GM23338 (cell line): ENCODE data around the gene RFFL. TPM values are rescaled to one million over a fixed set of nuclear protein-coding genes. Genes with fewer than 3 reads are reported as not detected.

ENCODE experiments used
- ATAC-seq: fragments of 200-7000 bp; cut with Tn5 transposase; 3 replicates; pipeline ENCODE4 v1.9.1; 2020
- DNase-seq: peaks from one replicate; pipeline ENCODE4 v3.0.0-alpha.2; 2015; ENCODE audit warnings: low spot score
- H2AFZ ChIP-seq: fragments of 200-600 bp; sonication (generic); 2 replicates; pipeline ENCODE4 v1.8.0; 2016; ENCODE audit warnings: antibody characterized with exemption, mild to moderate bottlenecking, moderate library complexity
- H3F3A ChIP-seq: fragments of 200-600 bp; sonication (generic); replicated peaks from 2 replicates; pipeline ENCODE4 v1.8.0; 2017; ENCODE audit warnings: antibody characterized with exemption, mixed run types, low read depth
- H3K27ac ChIP-seq: fragments of 200-600 bp; sonication (generic); 2 replicates; pipeline ENCODE4 v1.6.1; 2016; ENCODE audit warnings: low read depth
- H3K27me3 ChIP-seq: fragments of 200-600 bp; sonication (generic); 2 replicates; pipeline ENCODE4 v1.8.0; 2016; ENCODE audit warnings: mild to moderate bottlenecking, mixed run types, moderate library complexity; ENCODE audit not compliant: insufficient read depth
- H3K36me3 ChIP-seq: fragments of 200-600 bp; sonication (generic); 2 replicates; pipeline ENCODE4 v1.8.0; 2016; ENCODE audit warnings: mild to moderate bottlenecking; ENCODE audit not compliant: insufficient read depth
- H3K4me1 ChIP-seq: fragments of 200-600 bp; sonication (generic); 2 replicates; pipeline ENCODE4 v1.8.0; 2016; ENCODE audit warnings: mild to moderate bottlenecking, moderate library complexity; ENCODE audit not compliant: insufficient read depth
- H3K4me2 ChIP-seq: fragments of 200-600 bp; sonication (generic); 2 replicates; pipeline ENCODE4 v1.7.1; 2017; ENCODE audit warnings: mixed run types
- H3K4me3 ChIP-seq: fragments of 200-600 bp; sonication (generic); 2 replicates; pipeline ENCODE4 v1.6.1; 2016; ENCODE audit warnings: mixed run types
- H3K79me2 ChIP-seq: fragments of 200-600 bp; sonication (generic); replicated peaks from 2 replicates; pipeline ENCODE4 v1.8.0; 2017; ENCODE audit warnings: mild to moderate bottlenecking; ENCODE audit not compliant: insufficient read depth
- H3K9me2 ChIP-seq: fragments of 200-600 bp; sonication (generic); 2 replicates; pipeline ENCODE4 v1.8.0; 2017; ENCODE audit not compliant: insufficient read depth
- H4K20me1 ChIP-seq: fragments of 200-600 bp; sonication (generic); replicated peaks from 2 replicates; pipeline ENCODE4 v1.8.0; 2017; ENCODE audit warnings: mild to moderate bottlenecking; ENCODE audit not compliant: insufficient read depth
- H3K27ac Mint-ChIP-seq: 2 replicates; pipeline ENCODE4 v1.8.0; 2020; ENCODE audit warnings: inconsistent platforms, mild to moderate bottlenecking, moderate library complexity, mixed read lengths
- H3K27me3 Mint-ChIP-seq: 3 replicates; pipeline ENCODE4 v1.8.0; 2022; ENCODE audit warnings: low read depth, mild to moderate bottlenecking, moderate library complexity, mixed read lengths, inconsistent platforms; ENCODE audit not compliant: insufficient read depth, poor library complexity
- H3K36me3 Mint-ChIP-seq: 3 replicates; pipeline ENCODE4 v1.8.0; 2021; ENCODE audit warnings: low read depth, mild to moderate bottlenecking, inconsistent platforms, moderate library complexity, mixed read lengths
- H3K4me1 Mint-ChIP-seq: 3 replicates; pipeline ENCODE4 v1.8.0; 2020; ENCODE audit warnings: mild to moderate bottlenecking, inconsistent platforms, mixed read lengths
- H3K4me3 Mint-ChIP-seq: 3 replicates; pipeline ENCODE4 v1.8.0; 2021; ENCODE audit warnings: moderate library complexity, mild to moderate bottlenecking, inconsistent platforms, mixed read lengths
- H3K9me3 Mint-ChIP-seq: 3 replicates; pipeline ENCODE4 v1.8.0; 2020; ENCODE audit warnings: moderate library complexity, mild to moderate bottlenecking, inconsistent platforms, mixed read lengths
- ETS1 ChIP-seq: IDR thresholded peaks from 2 replicates; pipeline ENCODE4 v1.6.1; 2016; ENCODE audit warnings: antibody characterized with exemption
- EZH2 ChIP-seq: fragments of 200-600 bp; sonication (generic); IDR thresholded peaks from one replicate; pipeline ENCODE4 v1.8.0; 2017; ENCODE audit warnings: antibody characterized with exemption, mild to moderate bottlenecking, low read depth; ENCODE audit not compliant: unreplicated experiment
- JUNB ChIP-seq: IDR thresholded peaks from one replicate; pipeline ENCODE4 v1.6.1; 2016; ENCODE audit warnings: antibody characterized with exemption; ENCODE audit not compliant: unreplicated experiment
- POLR2AphosphoS5 ChIP-seq: IDR thresholded peaks from 2 replicates; pipeline ENCODE4 v1.6.1; 2016; ENCODE audit warnings: antibody characterized with exemption, low read depth
- STAT1 ChIP-seq: IDR thresholded peaks from one replicate; pipeline ENCODE4 v1.6.1; 2016; ENCODE audit warnings: antibody characterized with exemption; ENCODE audit not compliant: unreplicated experiment
- ZNF114 ChIP-seq: fragments of 250-450 bp; sonication (Bioruptor Pico); IDR thresholded peaks from 2 replicates; pipeline ENCODE4 v1.5.0; 2020; ENCODE audit warnings: mild to moderate bottlenecking, moderate library complexity
- ZNF462 ChIP-seq: fragments of 250-450 bp; sonication (Bioruptor Pico); IDR thresholded peaks from 2 replicates; pipeline ENCODE4 v1.5.0; 2020; ENCODE audit warnings: mild to moderate bottlenecking, moderate library complexity
- polyA plus RNA-seq: library from polyadenylated mRNA; unstranded; fragments of >200 nt; fragmentation: Nextera tagmentation; extraction: Ambion mirVana; gene quantifications from 2 replicates; pipeline ENCODE4 v1.2.1, GENCODE V29; 2016
- total RNA-seq: library from RNA; depleted of rRNA; stranded (reverse); fragments of >200 nt; shearing (Covaris generic); gene quantifications from 2 replicates; pipeline ENCODE4 v1.2.3, GENCODE V29; 2014

Gene RFFL
- total and polyA plus RNA-seq, 2 experiments from 2014 or later, result 4.1 to 22.2 TPM

- Histone ChIP-seq H3K9me2 (no peaks in the 10 kb centered on the region), H3F3A (no peaks in the 10 kb centered on the region), H3K79me2 (peaks cover 5% of the 10 kb centered on the region; the same call in 1 of the 2 replicates), H4K20me1 (peaks cover 6% of the 10 kb centered on the region; the same call in 1 of the 2 replicates), H3K4me1 (peaks cover 16% of the 10 kb centered on the region), H3K27ac (no peak overlapping the region), H3K36me3 (no peaks in the 10 kb centered on the region), H3K4me2 (no peak overlapping the region), H2AFZ (no peak overlapping the region), H3K27me3 (no peaks in the 10 kb centered on the region), H3K4me3 (no peak overlapping the region)
- H3K4me3 Mint-ChIP-seq, result no peak overlapping the region
- H3K36me3 Mint-ChIP-seq, result no peaks in the 10 kb centered on the region
- H3K27me3 Mint-ChIP-seq, result peaks cover 6% of the 10 kb centered on the region
- peaks cover 32% of the 10 kb centered on the region for H3K4me1 Mint-ChIP-seq
- no peaks in the 10 kb centered on the region for H3K9me3 Mint-ChIP-seq
- no peak for TF ChIP-seq POLR2AphosphoS5
- no peak for TF ChIP-seq ZNF462 (CRISPR knock-in tag)
- no peak for TF ChIP-seq EZH2
- TF ChIP-seq ZNF114, result no peak
- no peak for TF ChIP-seq STAT1
- TF ChIP-seq ETS1, result no peak
- no peak for TF ChIP-seq JUNB
- ATAC-seq (no peak), DNase-seq (no peak)
- H3K27ac Mint-ChIP-seq, result no peak overlapping the region; the same call in 1 of the 2 replicates
These were observed 5.8 kb upstream of the RFFL start for GRCh38 chr17:35069311-35069710.
